GM19463 (cell line): ENCODE results near the gene RHOBTB3.

Experiments used
- ATAC-seq: cut with Tn5 transposase; IDR thresholded peaks from one replicate; pipeline ENCODE4 v1.9.1; 2021; ENCODE audit warnings: mild to moderate bottlenecking, moderate library complexity; ENCODE audit not compliant: unreplicated experiment

The RHOBTB3 gene

DNA sequence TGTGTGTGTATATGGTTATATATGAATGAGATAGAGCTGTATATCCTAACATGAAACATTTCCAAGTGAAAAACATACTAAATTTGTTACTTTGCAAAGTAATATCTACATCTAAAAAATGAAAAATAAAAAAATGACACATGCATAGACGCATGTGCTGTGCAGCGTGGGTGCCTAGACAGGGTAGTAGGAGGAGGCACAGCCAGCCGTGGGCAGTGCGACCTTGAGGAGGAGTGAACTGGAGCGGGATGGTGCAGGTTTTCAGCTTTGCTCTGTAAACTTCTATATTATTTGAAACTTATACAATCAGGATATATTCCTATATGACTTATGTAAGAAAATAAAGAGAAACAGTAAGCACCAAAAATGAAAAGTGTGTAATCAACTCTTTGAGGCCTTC lies 106.4 kb downstream of the RHOBTB3 start:
- ATAC-seq = no peak

DNA sequence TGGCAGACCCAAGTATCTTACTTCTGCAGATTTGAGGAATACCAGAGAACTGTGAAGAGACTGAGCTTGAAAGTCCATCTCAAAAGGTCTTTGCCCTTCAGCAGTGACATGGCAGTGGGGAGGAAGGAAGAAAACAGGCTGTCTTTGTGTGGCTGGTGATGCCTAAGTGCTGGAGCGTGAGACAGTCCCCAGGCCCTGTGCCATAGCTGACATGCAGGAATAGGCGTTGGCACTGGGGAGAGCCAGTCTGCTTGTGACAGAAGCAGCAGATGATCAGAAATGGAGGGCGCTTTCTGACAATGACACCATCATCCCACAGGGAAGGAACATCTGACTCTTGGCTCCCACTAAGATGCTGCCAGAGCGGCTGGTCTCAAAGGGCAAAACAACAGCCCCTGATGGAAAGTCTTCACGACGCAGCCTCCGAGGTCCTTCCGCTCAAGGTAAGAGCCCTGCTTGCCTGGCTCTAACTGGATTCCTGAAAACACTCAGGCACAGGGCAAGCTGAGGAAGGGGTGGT lies 106.9 kb downstream of the RHOBTB3 start:
- no peak for ATAC-seq

DNA sequence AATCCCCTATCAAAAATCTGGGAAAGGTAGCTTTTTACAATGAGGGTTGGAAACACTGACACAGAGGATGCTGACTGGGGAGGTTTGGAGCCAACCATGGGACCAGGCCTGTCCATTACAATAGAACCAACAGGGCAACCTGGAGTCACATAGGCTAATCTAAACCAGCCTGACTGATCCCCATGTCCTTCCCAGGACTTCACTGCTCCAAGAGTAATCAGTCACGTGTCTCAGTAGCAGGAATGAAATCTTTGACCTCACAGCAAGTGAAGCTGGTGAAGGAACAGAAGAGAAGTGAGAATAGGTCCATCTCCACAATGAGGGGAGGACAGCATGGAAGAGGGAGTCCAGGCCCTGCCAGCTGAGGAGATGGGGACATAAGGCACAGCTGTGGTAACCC lies 107.4 kb downstream of the RHOBTB3 start:
- no peak for ATAC-seq

DNA sequence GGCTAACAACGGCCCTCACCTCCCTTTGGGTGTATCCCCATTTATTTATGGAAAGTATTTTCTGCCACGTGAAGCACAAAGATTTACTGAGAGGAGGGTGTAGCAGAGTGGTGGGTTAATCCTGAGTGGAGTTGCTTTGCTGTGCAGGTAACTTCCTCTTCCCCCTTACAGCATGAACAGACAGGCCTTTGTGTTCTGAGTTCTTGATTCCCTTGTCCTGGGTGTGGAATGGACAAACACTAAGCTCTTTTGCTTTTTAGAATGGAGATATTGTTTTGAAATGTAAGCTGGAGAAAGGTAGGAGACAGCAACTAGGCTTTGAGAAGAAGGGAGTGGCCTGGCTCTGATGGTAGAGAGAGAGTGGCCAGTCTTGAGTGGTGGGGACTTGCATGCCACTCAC lies 108.5 kb downstream of the RHOBTB3 start:
- ATAC-seq = no peak

DNA sequence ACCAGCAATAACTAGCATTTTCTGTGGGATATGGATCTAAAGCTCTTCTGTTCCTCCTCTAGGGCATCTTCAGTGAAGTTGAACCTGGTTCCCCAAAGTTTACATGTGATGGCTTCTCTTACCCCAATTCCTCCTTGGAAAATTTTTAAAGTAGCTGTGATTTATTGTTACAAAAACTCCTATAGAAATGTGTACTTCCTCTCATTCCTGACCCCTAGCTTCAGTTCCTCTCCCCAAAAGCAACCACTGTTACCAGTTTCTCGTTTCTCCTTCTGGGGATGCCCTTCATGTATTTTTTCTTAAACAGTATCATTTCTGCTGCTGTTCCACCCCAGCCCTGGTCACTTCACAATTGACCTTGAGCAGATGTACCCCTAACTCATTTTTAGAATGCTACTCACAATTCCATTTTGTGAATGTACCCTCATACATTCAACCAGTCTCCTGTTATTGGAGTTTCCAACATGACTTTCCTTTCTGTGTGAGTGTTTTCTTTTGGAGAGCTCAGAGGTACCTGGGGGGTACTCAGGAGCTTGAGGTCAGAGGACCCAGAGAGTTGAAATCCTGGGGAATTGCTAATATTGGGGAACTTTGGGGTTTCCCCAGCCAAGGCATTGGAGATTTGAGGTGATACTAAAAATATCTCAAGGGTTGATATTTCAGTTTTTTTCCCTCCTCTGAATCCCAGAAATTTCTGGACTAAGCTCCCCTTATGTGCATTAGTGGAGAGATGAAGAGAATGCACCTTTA lies 110.0 kb downstream of the RHOBTB3 start:
- ATAC-seq = no peak

DNA sequence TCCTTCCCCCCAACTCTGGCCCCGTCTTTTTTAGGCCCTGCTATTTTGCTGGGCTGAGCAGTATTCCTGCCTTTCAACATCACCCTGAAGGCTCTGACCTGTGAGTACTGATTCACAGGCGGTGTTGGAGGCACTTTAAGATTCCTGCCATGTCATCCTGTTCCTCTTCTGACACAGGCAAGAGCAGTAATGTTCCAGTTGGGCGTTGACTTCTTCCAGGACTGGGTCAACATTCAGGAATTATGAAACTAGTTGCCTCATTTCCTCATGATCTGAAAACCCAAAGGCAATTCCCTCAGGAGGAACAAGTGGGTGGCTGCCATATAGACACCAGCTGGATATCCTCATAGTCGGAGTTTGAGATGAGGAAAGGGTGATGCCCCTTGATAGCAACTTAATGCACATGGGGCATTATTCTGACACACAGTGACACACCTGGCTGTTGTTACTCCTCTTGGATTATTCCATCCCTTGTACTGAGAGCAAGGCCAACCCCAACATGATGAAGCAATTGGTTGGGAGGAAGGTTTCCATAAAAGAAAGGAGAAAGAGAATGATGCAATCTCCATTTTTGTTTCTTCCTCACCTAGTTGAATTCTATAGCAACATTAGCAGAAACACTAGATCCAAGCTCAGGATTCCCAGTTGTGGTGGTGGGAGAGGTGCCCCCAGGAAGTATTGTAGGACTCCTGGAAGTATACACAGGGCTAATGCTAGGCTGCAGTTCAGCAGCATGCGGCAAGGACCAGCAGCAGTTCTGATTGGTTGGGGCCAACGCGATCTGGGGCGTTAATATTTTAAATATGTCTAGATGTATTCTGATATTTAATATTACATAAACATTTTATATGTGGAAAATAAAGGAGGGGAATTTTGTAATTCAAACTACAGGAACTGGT lies 111.0 kb downstream of the RHOBTB3 start:
- ATAC-seq = no peak

DNA sequence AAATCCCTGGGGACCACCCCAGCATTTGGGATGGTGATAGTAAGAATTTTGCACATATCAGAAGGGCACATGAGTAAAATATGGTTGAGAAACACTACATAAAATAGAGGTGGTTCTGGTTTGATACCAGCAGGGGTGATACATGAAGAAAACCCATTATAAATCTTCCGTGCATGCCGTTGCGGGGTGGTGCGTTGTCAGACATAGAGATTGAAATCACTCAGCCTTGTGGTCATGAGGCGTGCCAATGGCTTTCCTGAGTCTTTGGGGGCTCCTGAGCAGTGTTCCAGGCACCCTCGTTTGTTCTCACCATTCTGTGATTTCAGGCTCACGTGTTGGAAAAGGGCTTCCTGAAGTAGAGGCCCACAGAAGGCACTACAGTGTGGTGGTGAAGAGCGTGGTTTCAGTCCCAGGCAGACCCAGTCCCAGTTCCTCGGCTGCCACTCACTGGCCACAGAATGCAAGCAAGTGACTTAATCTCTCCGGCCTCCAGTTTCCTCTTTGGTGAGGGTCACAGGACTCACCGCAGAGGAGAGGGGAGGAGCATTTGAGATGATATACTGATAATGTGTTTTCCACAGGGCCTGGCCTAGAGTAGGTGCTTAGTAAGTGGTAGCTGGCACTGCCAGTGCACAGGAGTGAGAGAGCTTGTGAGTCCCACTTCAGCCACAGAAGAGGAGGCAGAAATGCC lies 111.9 kb downstream of the RHOBTB3 start:
- ATAC-seq = peak; percentile 93

DNA sequence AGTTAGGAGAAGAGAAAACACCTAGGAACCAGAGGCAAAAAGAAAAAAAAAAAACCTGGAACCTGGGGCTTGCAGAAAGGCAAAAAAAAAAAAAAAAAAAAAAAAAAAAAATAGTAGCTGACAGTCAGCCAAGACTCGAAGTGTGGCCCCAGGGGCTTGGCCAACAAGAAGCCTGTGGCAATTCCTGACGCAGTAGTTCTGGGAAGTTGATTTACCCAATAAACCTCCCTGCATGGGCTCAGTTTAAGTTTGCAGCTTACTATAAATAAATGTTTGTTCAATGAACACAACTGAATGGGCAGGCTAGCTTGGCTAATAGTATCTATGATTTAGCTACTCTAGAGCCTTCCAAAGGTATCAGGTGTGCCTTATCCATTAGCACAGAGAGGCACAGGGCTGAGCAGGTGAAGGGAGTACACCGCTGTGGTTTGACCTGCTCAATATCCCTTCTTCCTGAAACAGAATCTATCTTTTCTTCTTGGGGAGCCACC lies 112.6 kb downstream of the RHOBTB3 start:
- ATAC-seq = no peak

DNA sequence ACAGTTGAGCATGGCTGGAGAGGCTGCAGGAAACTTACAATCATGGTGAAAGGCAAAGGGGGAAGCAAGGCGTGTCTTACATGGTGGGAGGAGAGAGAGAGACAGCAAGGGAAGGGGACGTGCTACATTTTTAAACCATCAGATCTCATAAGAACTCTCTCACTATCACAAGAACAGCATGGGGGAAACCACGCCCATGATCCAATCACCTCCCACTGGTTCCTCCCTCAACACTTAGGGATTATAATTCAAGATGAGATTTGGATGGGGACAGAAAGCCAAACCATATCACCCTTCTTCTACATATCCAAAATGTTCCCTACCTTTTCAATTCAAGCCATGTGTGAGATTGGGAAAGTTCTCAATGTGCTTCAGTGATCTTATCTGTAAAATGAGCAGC lies 114.3 kb downstream of the RHOBTB3 start:
- ATAC-seq = no peak
